Glutamatergic neuron (in vitro differentiated cells): Measurements from ENCODE around the gene LRRC4B. TPM values are rescaled to one million over a fixed set of nuclear protein-coding genes. Genes with fewer than 3 reads are reported as not detected.

Experiments
- DNase-seq: peaks from one replicate; pipeline ENCODE4 v3.0.0; 2022
- H3K27ac Mint-ChIP-seq: one replicate; pipeline ENCODE4 v1.8.0; 2020; ENCODE audit warnings: mild to moderate bottlenecking, mixed read lengths, inconsistent platforms; ENCODE audit not compliant: unreplicated experiment
- H3K27me3 Mint-ChIP-seq: one replicate; pipeline ENCODE4 v1.8.0; 2020; ENCODE audit warnings: mild to moderate bottlenecking, moderate library complexity, mixed read lengths, inconsistent platforms; ENCODE audit not compliant: unreplicated experiment
- H3K36me3 Mint-ChIP-seq: one replicate; pipeline ENCODE4 v1.8.0; 2020; ENCODE audit warnings: mild to moderate bottlenecking, mixed read lengths, inconsistent platforms; ENCODE audit not compliant: unreplicated experiment
- H3K4me1 Mint-ChIP-seq: one replicate; pipeline ENCODE4 v1.8.0; 2020; ENCODE audit warnings: mild to moderate bottlenecking, low read depth, mixed read lengths, inconsistent platforms; ENCODE audit not compliant: unreplicated experiment
- H3K4me3 Mint-ChIP-seq: one replicate; pipeline ENCODE4 v1.8.0; 2020; ENCODE audit warnings: mild to moderate bottlenecking, mixed read lengths, inconsistent platforms; ENCODE audit not compliant: unreplicated experiment
- H3K9me3 Mint-ChIP-seq: one replicate; pipeline ENCODE4 v1.8.0; 2020; ENCODE audit warnings: mild to moderate bottlenecking, moderate library complexity, mixed read lengths, inconsistent platforms; ENCODE audit not compliant: unreplicated experiment
- total RNA-seq: library from RNA; stranded (reverse); fragmentation: NEBNext Ultra II Directional; extraction: Animal tissue kit (Norgen Biotek cat#: 25700); gene quantifications from one replicate; pipeline ENCODE4 v1.2.1, GENCODE V29; 2021; ENCODE audit not compliant: unreplicated experiment
- TF ChIP-seq, protein P1 (sequence below): fragments of 200-600 bp; sonication (generic); IDR thresholded peaks from one replicate; pipeline ENCODE4 v1.5.0; 2021; ENCODE audit not compliant: partially characterized antibody, unreplicated experiment

The LRRC4B gene
- total RNA-seq, 1 donor from 2014 or later: 28.5 TPM

- Mint-ChIP-seq H3K27me3 (peaks cover 14% of the 10 kb centered on the region), H3K36me3 (peaks cover 8% of the 10 kb centered on the region), H3K4me1 (peaks cover 3% of the 10 kb centered on the region), H3K4me3 (peak overlapping the region; percentile 95), H3K9me3 (peaks cover 13% of the 10 kb centered on the region), H3K27ac (peak overlapping the region; percentile 6)
- no peak for DNase-seq
- TF ChIP-seq, protein P1, sequence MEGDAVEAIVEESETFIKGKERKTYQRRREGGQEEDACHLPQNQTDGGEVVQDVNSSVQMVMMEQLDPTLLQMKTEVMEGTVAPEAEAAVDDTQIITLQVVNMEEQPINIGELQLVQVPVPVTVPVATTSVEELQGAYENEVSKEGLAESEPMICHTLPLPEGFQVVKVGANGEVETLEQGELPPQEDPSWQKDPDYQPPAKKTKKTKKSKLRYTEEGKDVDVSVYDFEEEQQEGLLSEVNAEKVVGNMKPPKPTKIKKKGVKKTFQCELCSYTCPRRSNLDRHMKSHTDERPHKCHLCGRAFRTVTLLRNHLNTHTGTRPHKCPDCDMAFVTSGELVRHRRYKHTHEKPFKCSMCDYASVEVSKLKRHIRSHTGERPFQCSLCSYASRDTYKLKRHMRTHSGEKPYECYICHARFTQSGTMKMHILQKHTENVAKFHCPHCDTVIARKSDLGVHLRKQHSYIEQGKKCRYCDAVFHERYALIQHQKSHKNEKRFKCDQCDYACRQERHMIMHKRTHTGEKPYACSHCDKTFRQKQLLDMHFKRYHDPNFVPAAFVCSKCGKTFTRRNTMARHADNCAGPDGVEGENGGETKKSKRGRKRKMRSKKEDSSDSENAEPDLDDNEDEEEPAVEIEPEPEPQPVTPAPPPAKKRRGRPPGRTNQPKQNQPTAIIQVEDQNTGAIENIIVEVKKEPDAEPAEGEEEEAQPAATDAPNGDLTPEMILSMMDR: no peak
Measured at GRCh38 chr19:50477751-50478515, 90.3 kb downstream of the LRRC4B start.

GRCh38 chr19:50476907-50477238, 91.4 kb downstream of the LRRC4B start:
- peak overlapping the region; percentile 95 for H3K4me3 Mint-ChIP-seq

GRCh38 chr19:50476224-50476906, 91.9 kb downstream of the LRRC4B start, which contains the start of the genes EMC10 and GARIN5A:
TSS of gene EMC10 (plus strand) at chr19:50476507. CDS start at chr19:50476545, 38 bp downstream.
TSS of gene GARIN5A (minus strand) at chr19:50476848. CDS start at chr19:50476388, 460 bp downstream.
- Mint-ChIP-seq H3K36me3 (peaks cover 8% of the 10 kb centered on the region), H3K4me1 (peaks cover 3% of the 10 kb centered on the region), H3K27me3 (peaks cover 14% of the 10 kb centered on the region), H3K4me3 (peak within 1 kb of the TSS; percentile 95), H3K27ac (peak within 1 kb of the TSS; percentile 95), H3K9me3 (peaks cover 15% of the 10 kb centered on the region)
- peak; percentile 97 for DNase-seq
- TF ChIP-seq, protein P1: no peak

More at GRCh38 chr19:50476907-50477238, 91.4 kb downstream of the LRRC4B start:
- no peak for DNase-seq
- H3K27me3 Mint-ChIP-seq: peaks cover 14% of the 10 kb centered on the region
- H3K27ac Mint-ChIP-seq: peak overlapping the region; percentile 95
- TF ChIP-seq, protein P1: no peak
- peaks cover 8% of the 10 kb centered on the region for H3K36me3 Mint-ChIP-seq
- H3K9me3 Mint-ChIP-seq: peaks cover 15% of the 10 kb centered on the region
- H3K4me1 Mint-ChIP-seq: peaks cover 3% of the 10 kb centered on the region

DNA sequence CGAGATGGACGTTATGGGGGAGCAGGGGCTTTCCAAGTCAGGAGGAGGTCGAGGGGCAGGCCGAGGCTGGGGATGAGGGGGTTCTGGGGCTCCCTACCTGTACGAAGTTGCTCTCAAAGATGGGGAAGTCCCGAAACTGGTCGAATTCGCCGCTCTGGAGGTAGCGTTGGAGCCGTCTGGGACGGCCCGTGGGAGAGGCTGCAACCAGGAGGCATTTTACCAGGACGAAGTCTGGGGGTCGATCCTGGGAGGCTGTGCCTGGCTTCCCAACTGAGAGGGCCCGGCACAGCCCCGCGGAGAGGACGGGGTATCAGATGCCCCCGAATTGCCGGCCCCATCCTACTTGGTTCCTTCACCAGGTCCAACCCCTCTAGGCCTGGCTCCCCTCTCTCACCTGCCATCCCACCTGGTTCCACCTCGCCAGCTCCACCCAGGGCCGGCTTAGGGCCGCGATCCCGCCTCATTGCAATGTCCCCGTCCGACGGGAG, 92.5 kb downstream of the LRRC4B start:
- Mint-ChIP-seq H3K27ac (peak overlapping the region; percentile 81), H3K9me3 (peaks cover 15% of the 10 kb centered on the region), H3K4me3 (peak overlapping the region; percentile 74), H3K4me1 (peaks cover 3% of the 10 kb centered on the region), H3K36me3 (peaks cover 4% of the 10 kb centered on the region), H3K27me3 (peaks cover 14% of the 10 kb centered on the region)
- TF ChIP-seq, protein P1: no peak
- no peak for DNase-seq
